Progenitor cell of endocrine pancreas (in vitro differentiated cells): ENCODE results near the gene P4HB. TPM values are rescaled to one million over a fixed set of nuclear protein-coding genes. Genes with fewer than 3 reads are reported as not detected.

ENCODE experiments used
- DNase-seq: peaks from one replicate; pipeline ENCODE4 v3.0.0; 2021; ENCODE audit warnings: low spot score; ENCODE audit not compliant: unreplicated experiment
- H3K27ac Mint-ChIP-seq: 2 replicates; pipeline ENCODE4 v1.8.0; 2021; ENCODE audit warnings: mild to moderate bottlenecking, moderate library complexity, mixed read lengths
- H3K27me3 Mint-ChIP-seq: 2 replicates; pipeline ENCODE4 v1.8.0; 2021; ENCODE audit warnings: mixed read lengths
- H3K36me3 Mint-ChIP-seq: 2 replicates; pipeline ENCODE4 v1.8.0; 2022; ENCODE audit warnings: mixed read lengths; ENCODE audit not compliant: insufficient read depth
- H3K4me1 Mint-ChIP-seq: 2 replicates; pipeline ENCODE4 v1.8.0; 2021; ENCODE audit warnings: low read depth, mixed read lengths
- H3K4me3 Mint-ChIP-seq: 2 replicates; pipeline ENCODE4 v1.8.0; 2021; ENCODE audit warnings: low read depth, mild to moderate bottlenecking, moderate library complexity, mixed read lengths
- H3K9me3 Mint-ChIP-seq: 2 replicates; pipeline ENCODE4 v1.8.0; 2021; ENCODE audit warnings: low read depth, mixed read lengths
- total RNA-seq: library from RNA; stranded (reverse); gene quantifications from 2 replicates; pipeline ENCODE4 v1.2.1, GENCODE V29; 2021
- TF ChIP-seq, protein P1 (sequence below): fragments of 200-600 bp; sonication (generic); IDR thresholded peaks from one replicate; pipeline ENCODE4 v1.5.0; 2021; ENCODE audit warnings: antibody characterized with exemption, mild to moderate bottlenecking; ENCODE audit not compliant: unreplicated experiment

P4HB gene
- total RNA-seq, 1 donor from 2014 or later = 484 TPM

DNA sequence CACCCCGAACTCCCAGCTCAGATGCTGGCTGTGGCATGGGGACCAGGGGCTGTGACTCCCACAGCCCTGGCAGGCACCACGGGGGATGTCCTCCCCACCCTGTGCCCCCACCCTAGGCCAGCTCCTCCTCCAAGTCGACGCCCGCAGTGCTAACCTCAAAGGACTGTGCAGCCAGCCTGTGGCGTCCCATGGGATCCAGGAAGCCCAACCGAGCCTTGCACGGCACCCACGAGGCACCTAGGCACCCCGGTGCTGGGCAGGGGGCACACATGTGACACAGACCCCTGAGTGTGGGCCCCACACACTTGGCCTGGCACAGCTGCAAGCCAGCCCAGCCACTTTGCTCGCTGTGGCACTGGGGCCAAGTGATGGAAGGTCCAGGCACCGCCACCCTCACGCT, 52.5 kb downstream of the P4HB start:
- Mint-ChIP-seq H3K36me3 (no peaks in the 10 kb centered on the region), H3K9me3 (no peaks in the 10 kb centered on the region), H3K27ac (no peak overlapping the region), H3K4me3 (no peak overlapping the region), H3K4me1 (no peaks in the 10 kb centered on the region), H3K27me3 (peaks cover 39% of the 10 kb centered on the region)
- TF ChIP-seq, protein P1, sequence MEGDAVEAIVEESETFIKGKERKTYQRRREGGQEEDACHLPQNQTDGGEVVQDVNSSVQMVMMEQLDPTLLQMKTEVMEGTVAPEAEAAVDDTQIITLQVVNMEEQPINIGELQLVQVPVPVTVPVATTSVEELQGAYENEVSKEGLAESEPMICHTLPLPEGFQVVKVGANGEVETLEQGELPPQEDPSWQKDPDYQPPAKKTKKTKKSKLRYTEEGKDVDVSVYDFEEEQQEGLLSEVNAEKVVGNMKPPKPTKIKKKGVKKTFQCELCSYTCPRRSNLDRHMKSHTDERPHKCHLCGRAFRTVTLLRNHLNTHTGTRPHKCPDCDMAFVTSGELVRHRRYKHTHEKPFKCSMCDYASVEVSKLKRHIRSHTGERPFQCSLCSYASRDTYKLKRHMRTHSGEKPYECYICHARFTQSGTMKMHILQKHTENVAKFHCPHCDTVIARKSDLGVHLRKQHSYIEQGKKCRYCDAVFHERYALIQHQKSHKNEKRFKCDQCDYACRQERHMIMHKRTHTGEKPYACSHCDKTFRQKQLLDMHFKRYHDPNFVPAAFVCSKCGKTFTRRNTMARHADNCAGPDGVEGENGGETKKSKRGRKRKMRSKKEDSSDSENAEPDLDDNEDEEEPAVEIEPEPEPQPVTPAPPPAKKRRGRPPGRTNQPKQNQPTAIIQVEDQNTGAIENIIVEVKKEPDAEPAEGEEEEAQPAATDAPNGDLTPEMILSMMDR = no peak
- DNase-seq = no peak

DNA sequence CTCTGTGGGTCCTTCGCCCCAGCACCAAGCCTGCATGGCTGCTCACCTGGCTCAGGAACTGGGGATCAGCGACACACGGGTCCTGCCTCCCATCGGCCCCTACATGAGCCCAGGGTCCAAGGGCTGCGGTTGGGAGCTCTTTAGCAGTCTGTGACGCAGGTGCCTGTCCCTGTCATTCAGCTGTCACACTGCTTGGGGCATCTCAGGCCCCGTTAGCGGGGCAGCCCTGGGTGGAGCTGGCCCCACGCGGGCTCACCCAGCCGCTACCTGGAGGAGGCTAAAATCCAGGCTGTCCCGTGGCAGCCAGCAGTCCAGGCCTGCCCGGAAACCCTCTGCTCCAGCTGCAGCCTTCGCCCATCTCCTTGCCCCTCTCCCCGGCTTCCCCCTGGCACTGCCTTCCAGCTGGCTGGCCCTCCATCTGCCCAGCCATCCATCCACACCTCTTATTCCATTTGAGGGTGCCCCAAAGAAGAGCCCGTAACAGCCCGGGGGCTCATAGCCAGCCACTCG, 53.1 kb downstream of the P4HB start:
- Mint-ChIP-seq H3K36me3 (no peaks in the 10 kb centered on the region), H3K4me3 (no peak overlapping the region), H3K9me3 (no peaks in the 10 kb centered on the region), H3K4me1 (no peaks in the 10 kb centered on the region), H3K27ac (no peak overlapping the region), H3K27me3 (peaks cover 44% of the 10 kb centered on the region)
- DNase-seq = no peak
- TF ChIP-seq, protein P1 = no peak

GRCh38 chr17:81806461-81807209, 53.7 kb downstream of the P4HB start:
- no peaks in the 10 kb centered on the region for H3K9me3 Mint-ChIP-seq
- H3K4me1 Mint-ChIP-seq = no peaks in the 10 kb centered on the region
- TF ChIP-seq, protein P1 = no peak
- no peaks in the 10 kb centered on the region for H3K36me3 Mint-ChIP-seq
- H3K27me3 Mint-ChIP-seq = peaks cover 51% of the 10 kb centered on the region
- no peak for DNase-seq
- no peak overlapping the region for H3K4me3 Mint-ChIP-seq
- H3K27ac Mint-ChIP-seq = no peak overlapping the region

- TF ChIP-seq, protein P1 = no peak
- Mint-ChIP-seq H3K4me3 (no peak overlapping the region), H3K9me3 (no peaks in the 10 kb centered on the region), H3K27ac (no peak overlapping the region), H3K27me3 (peaks cover 58% of the 10 kb centered on the region), H3K4me1 (no peaks in the 10 kb centered on the region), H3K36me3 (no peaks in the 10 kb centered on the region)
- no peak for DNase-seq
These were observed 54.5 kb downstream of the P4HB start for GRCh38 chr17:81805707-81806460.

DNA sequence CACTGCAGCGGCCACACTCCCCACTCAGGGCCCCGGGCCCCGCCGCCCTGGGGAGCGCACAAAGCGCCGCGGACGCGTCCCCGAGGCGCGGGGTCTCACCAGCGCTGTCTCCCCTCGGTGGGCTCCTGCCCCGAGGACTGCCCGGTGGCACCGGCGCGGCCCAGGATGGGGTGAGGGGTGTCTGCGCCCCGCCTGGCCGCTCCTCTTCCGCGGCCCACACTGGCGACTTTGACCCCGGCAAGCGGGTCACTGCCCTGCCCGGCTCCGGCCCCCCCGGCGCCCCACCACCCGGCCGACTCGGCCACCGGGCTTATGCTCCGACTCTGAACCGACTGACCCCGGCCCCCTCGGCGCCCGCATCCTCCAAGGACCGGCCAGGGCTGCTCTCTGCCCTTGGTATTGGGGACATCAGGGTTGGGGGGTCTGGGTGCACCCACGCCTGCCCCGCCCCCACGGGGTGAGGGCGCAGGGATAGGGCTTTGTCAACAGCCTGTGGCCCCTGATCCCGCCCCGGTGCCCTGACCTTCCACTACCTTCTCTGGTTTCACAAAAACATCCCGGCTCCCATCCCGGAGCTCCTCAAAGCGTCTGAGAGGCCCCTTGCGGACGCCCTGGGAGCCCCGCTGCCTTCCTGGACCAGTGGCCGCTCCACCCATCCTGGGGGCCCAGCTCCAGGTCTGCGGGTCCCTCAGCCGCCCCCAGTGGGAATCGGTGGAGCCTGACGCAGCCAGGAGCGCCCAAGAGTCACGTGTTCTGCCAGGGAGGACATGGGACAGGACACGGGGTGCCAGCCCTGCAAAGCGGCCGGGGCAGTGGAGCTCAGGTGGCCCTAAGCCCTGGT, 55.6 kb downstream of the P4HB start:
- peaks cover 1% of the 10 kb centered on the region for H3K36me3 Mint-ChIP-seq
- no peak overlapping the region for H3K4me3 Mint-ChIP-seq
- no peak overlapping the region for H3K27ac Mint-ChIP-seq
- peaks cover 3% of the 10 kb centered on the region for H3K9me3 Mint-ChIP-seq
- H3K27me3 Mint-ChIP-seq = peaks cover 69% of the 10 kb centered on the region
- H3K4me1 Mint-ChIP-seq = no peaks in the 10 kb centered on the region
- DNase-seq = no peak
- TF ChIP-seq, protein P1 = no peak
